Glutamatergic neuron (in vitro differentiated cells): Measurements from ENCODE around the gene HOXB9. TPM values are rescaled to one million over a fixed set of nuclear protein-coding genes. Genes with fewer than 3 reads are reported as not detected.

Source experiments
- DNase-seq: peaks from one replicate; pipeline ENCODE4 v3.0.0; 2022
- H3K27ac Mint-ChIP-seq: one replicate; pipeline ENCODE4 v1.8.0; 2020; ENCODE audit warnings: mild to moderate bottlenecking, mixed read lengths, inconsistent platforms; ENCODE audit not compliant: unreplicated experiment
- H3K27me3 Mint-ChIP-seq: one replicate; pipeline ENCODE4 v1.8.0; 2020; ENCODE audit warnings: mild to moderate bottlenecking, moderate library complexity, mixed read lengths, inconsistent platforms; ENCODE audit not compliant: unreplicated experiment
- H3K36me3 Mint-ChIP-seq: one replicate; pipeline ENCODE4 v1.8.0; 2020; ENCODE audit warnings: mild to moderate bottlenecking, mixed read lengths, inconsistent platforms; ENCODE audit not compliant: unreplicated experiment
- H3K4me1 Mint-ChIP-seq: one replicate; pipeline ENCODE4 v1.8.0; 2020; ENCODE audit warnings: mild to moderate bottlenecking, low read depth, mixed read lengths, inconsistent platforms; ENCODE audit not compliant: unreplicated experiment
- H3K4me3 Mint-ChIP-seq: one replicate; pipeline ENCODE4 v1.8.0; 2020; ENCODE audit warnings: mild to moderate bottlenecking, mixed read lengths, inconsistent platforms; ENCODE audit not compliant: unreplicated experiment
- H3K9me3 Mint-ChIP-seq: one replicate; pipeline ENCODE4 v1.8.0; 2020; ENCODE audit warnings: mild to moderate bottlenecking, moderate library complexity, mixed read lengths, inconsistent platforms; ENCODE audit not compliant: unreplicated experiment
- total RNA-seq: library from RNA; stranded (reverse); fragmentation: NEBNext Ultra II Directional; extraction: Animal tissue kit (Norgen Biotek cat#: 25700); gene quantifications from one replicate; pipeline ENCODE4 v1.2.1, GENCODE V29; 2021; ENCODE audit not compliant: unreplicated experiment
- TF ChIP-seq, protein P1 (sequence below): fragments of 200-600 bp; sonication (generic); IDR thresholded peaks from one replicate; pipeline ENCODE4 v1.5.0; 2021; ENCODE audit not compliant: partially characterized antibody, unreplicated experiment

Gene HOXB9
- total RNA-seq, 1 donor from 2014 or later = not detected

DNA sequence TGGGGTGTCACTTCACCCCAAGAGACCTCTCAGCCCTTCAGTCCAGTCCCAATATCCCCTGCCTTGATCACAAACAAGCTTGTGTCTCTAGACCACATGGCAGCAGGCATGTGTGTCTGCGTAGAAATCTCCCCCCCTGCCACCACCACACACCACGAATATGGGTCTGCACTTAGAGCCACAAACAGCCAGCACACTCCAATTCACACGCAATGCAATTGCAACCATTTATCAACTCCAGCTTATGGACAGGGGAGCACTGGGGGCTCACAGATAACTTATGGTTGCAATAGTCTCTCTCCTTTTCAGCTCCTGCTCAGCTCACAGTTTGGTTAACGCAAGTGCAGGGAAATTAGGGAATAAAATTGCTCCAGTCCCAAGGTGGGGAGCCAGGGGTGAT is 2.6 kb downstream of the HOXB9 start:
- TF ChIP-seq, protein P1, sequence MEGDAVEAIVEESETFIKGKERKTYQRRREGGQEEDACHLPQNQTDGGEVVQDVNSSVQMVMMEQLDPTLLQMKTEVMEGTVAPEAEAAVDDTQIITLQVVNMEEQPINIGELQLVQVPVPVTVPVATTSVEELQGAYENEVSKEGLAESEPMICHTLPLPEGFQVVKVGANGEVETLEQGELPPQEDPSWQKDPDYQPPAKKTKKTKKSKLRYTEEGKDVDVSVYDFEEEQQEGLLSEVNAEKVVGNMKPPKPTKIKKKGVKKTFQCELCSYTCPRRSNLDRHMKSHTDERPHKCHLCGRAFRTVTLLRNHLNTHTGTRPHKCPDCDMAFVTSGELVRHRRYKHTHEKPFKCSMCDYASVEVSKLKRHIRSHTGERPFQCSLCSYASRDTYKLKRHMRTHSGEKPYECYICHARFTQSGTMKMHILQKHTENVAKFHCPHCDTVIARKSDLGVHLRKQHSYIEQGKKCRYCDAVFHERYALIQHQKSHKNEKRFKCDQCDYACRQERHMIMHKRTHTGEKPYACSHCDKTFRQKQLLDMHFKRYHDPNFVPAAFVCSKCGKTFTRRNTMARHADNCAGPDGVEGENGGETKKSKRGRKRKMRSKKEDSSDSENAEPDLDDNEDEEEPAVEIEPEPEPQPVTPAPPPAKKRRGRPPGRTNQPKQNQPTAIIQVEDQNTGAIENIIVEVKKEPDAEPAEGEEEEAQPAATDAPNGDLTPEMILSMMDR = no peak
- Mint-ChIP-seq H3K4me3 (no peak overlapping the region), H3K27ac (no peak overlapping the region), H3K4me1 (peaks cover 3% of the 10 kb centered on the region), H3K27me3 (peaks cover 38% of the 10 kb centered on the region), H3K36me3 (no peaks in the 10 kb centered on the region), H3K9me3 (peaks cover 9% of the 10 kb centered on the region)
- DNase-seq = no peak

GRCh38 chr17:48622857-48623256 is 3.3 kb downstream of the HOXB9 start:
- Mint-ChIP-seq H3K27me3 (peaks cover 39% of the 10 kb centered on the region), H3K27ac (no peak overlapping the region), H3K4me3 (no peak overlapping the region), H3K4me1 (peaks cover 3% of the 10 kb centered on the region), H3K36me3 (no peaks in the 10 kb centered on the region), H3K9me3 (peaks cover 10% of the 10 kb centered on the region)
- DNase-seq = no peak
- TF ChIP-seq, protein P1 = no peak

DNA sequence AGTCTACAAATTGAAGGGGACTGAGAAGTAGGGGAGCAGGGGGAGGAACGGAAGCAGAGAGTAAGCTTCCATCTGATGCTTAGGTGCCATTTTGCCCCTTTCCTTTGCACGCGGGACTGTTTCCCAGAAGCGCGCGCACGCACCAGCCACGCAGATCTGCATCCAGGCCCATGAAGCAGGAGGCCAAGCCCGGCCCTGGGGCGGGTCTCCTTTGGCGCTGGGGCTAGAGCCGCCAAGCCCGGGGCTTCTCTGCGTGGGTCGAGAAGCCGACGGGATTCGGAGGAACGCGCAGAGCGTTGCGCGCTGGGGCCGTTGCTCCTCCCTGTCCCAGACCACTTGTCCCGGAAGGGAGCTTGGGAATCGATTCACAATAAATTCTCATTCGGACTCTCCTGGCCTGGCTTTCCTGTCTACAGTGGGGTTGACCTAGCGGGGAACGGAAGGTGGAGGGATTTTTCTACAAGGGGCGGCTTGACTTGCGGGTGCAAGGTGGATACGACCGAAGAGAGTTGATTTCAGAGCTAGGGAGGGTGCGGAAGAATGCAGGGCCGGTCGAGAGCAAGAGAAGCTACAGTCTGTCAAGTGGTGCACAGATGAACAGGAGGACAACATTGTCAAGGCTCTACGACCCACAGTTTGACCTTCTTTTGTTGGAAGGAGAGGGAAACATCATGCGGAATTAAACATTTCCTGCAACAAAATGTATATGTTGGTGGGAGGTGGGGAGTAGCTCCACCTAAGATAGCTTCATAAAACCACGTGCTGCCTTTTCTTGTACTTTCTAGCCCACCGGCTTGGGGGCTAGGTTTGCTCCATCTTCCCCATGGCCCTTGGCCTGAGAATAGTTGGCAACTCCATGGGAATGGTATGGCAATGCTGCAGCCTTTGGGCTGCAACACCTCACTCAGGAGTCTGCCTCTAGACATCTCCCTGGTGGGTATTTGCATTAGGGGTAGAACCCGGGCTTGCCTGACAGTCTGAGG is 4.5 kb downstream of the HOXB9 start:
- no peak for DNase-seq
- Mint-ChIP-seq H3K9me3 (peaks cover 16% of the 10 kb centered on the region), H3K27me3 (peaks cover 46% of the 10 kb centered on the region), H3K27ac (no peak overlapping the region), H3K4me3 (no peak overlapping the region), H3K36me3 (no peaks in the 10 kb centered on the region), H3K4me1 (peaks cover 3% of the 10 kb centered on the region)
- TF ChIP-seq, protein P1 = no peak

- Mint-ChIP-seq H3K4me1 (peaks cover 3% of the 10 kb centered on the region), H3K4me3 (no peak overlapping the region), H3K27ac (no peak overlapping the region)
Measured at GRCh38 chr17:48620461-48621139, 5.6 kb downstream of the HOXB9 start.

More at GRCh38 chr17:48620461-48621139, 5.6 kb downstream of the HOXB9 start:
- no peaks in the 10 kb centered on the region for H3K36me3 Mint-ChIP-seq
- DNase-seq = no peak
- peaks cover 51% of the 10 kb centered on the region for H3K27me3 Mint-ChIP-seq
- peaks cover 16% of the 10 kb centered on the region for H3K9me3 Mint-ChIP-seq
- TF ChIP-seq, protein P1 = no peak
